Lower lobe of right lung (tissue), 2 donors: ENCODE data around the gene TTC8. TPM values are rescaled to one million over a fixed set of nuclear protein-coding genes. Genes with fewer than 3 reads are reported as not detected.
"Not testable (repeated sequence)": the region's sequence is repeated elsewhere in the genome, so short reads cannot be mapped to it uniquely, and the experiment has no call there.

Source experiments
- ATAC-seq, 2 donors: fragments of 200-7000 bp; cut with Tn5 transposase; one replicate each; pipeline ENCODE4 v1.9.1; 2020 to 2022; ENCODE audit warnings: mild to moderate bottlenecking in 2 of 2, moderate library complexity in 2 of 2
- DNase-seq: peaks from one replicate; pipeline ENCODE4 v3.0.0-alpha.2; 2020
- H3K27ac ChIP-seq: fragments of 200-600 bp; one replicate; pipeline ENCODE4 v1.8.0; 2022
- H3K27me3 ChIP-seq: fragments of 200-600 bp; one replicate; pipeline ENCODE4 v1.8.0; 2022; ENCODE audit warnings: low read depth
- H3K36me3 ChIP-seq: fragments of 200-600 bp; one replicate; pipeline ENCODE4 v1.8.0; 2022; ENCODE audit warnings: mild to moderate bottlenecking
- H3K4me1 ChIP-seq: fragments of 200-600 bp; one replicate; pipeline ENCODE4 v1.8.0; 2022
- H3K4me3 ChIP-seq: fragments of 200-600 bp; one replicate; pipeline ENCODE4 v1.8.0; 2022; ENCODE audit warnings: mild to moderate bottlenecking
- H3K9me3 ChIP-seq: fragments of 200-600 bp; one replicate; pipeline ENCODE4 v1.8.0; 2022
- intact Hi-C: fragments of 100-400 bp; cut with DNase I; formaldehyde crosslinking; loops from one replicate; pipeline ENCODE4 v1.11.0; 2022
- long read RNA-seq: library from polyadenylated mRNA; unstranded; transcript quantifications from one replicate; pipeline ENCODE4 v2.0.0, GENCODE V29; 2021
- total RNA-seq: library from RNA; stranded (reverse); fragmentation: NEBNext Ultra II Directional; extraction: Animal tissue kit (Norgen Biotek cat#: 25700); gene quantifications from one replicate; pipeline ENCODE4 v1.2.1, GENCODE V29; 2021
- TF ChIP-seq, protein P1 (sequence below): fragments of 200-600 bp; IDR thresholded peaks from one replicate; pipeline ENCODE4 v1.8.0; 2022; ENCODE audit warnings: antibody characterized with exemption, mild to moderate bottlenecking
- donor health status: DM: no; HTN: yes; CAD: no; lungs with severe emphysema.

Gene TTC8
- total RNA-seq: 12.1 TPM
- long read RNA-seq, full-length matches to known transcripts: 6 of 9 reads
- long read RNA-seq, partial matches to known transcripts: 1 of 9 reads
- long read RNA-seq, other reads (novel, unspliced or antisense): 2 of 9 reads

GRCh38 chr14:88824314-88825077 lies at the start of gene TTC8:
Gene TTC8, plus strand, starts transcription at chr14:88824651. Its CDS starts 57 bp downstream, at chr14:88824708.
- H3K4me1 ChIP-seq: peaks cover 5% of the 10 kb centered on the region
- DNase-seq: peak; percentile 93
- no peaks in the 10 kb centered on the region for H3K36me3 ChIP-seq
- ATAC-seq: peak; percentile 100
- peak within 1 kb of the TSS; percentile 87 for H3K27ac ChIP-seq
- TF ChIP-seq, protein P1, sequence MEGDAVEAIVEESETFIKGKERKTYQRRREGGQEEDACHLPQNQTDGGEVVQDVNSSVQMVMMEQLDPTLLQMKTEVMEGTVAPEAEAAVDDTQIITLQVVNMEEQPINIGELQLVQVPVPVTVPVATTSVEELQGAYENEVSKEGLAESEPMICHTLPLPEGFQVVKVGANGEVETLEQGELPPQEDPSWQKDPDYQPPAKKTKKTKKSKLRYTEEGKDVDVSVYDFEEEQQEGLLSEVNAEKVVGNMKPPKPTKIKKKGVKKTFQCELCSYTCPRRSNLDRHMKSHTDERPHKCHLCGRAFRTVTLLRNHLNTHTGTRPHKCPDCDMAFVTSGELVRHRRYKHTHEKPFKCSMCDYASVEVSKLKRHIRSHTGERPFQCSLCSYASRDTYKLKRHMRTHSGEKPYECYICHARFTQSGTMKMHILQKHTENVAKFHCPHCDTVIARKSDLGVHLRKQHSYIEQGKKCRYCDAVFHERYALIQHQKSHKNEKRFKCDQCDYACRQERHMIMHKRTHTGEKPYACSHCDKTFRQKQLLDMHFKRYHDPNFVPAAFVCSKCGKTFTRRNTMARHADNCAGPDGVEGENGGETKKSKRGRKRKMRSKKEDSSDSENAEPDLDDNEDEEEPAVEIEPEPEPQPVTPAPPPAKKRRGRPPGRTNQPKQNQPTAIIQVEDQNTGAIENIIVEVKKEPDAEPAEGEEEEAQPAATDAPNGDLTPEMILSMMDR: no peak
- H3K27me3 ChIP-seq: no peaks in the 10 kb centered on the region
- peak within 1 kb of the TSS; percentile 67 for H3K4me3 ChIP-seq
- intact Hi-C loops: no loop called here
- H3K9me3 ChIP-seq: no peaks in the 10 kb centered on the region

DNA sequence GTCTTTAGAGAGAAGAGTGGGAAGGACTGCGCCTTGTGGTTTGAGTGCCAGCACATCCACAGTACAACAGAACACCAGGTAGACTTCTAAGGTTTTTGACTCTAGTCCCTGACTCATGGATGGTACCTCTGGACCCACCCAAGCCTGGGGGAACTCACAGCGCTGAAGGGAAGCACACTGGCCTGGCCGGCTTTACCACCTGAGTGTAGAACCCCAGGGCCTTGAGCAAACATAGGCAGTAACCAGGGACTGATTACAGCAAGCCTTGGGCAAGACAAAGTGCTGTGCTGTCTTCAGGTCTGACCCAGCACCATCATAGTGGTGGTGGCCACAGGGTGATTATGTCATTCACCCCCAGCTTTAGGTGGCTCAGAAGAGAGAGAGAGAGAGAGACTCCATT lies 48.9 kb upstream of the TTC8 start:
- Histone ChIP-seq H3K9me3 (no peaks in the 10 kb centered on the region), H3K4me3 (no peak overlapping the region), H3K27me3 (no peaks in the 10 kb centered on the region), H3K4me1 (no peaks in the 10 kb centered on the region), H3K27ac (no peak overlapping the region), H3K36me3 (no peaks in the 10 kb centered on the region)
- DNase-seq (no peak), ATAC-seq (no peak)
- intact Hi-C loops: no loop called here
- TF ChIP-seq, protein P1: no peak

DNA sequence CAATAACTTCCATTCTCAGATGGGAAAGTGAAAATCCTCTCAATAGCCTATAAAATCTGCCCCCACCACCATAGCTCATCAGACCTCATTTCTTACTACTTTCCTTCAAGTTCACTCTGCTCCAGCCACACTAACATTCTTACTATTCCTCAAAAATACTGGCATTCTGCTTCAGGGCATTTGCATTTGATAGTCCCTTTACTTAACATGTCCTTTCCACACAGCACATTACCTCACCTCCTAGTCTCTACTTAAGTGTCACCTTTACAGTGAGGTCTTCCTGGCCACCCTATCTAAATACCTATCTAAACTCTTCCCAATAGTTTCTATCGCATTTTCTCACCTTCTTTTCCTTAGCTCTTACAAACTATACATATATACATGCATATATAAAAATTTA lies 38.5 kb upstream of the TTC8 start:
- H3K4me3 ChIP-seq: no peak overlapping the region
- ATAC-seq: no peak
- H3K27me3 ChIP-seq: no peaks in the 10 kb centered on the region
- no peaks in the 10 kb centered on the region for H3K36me3 ChIP-seq
- TF ChIP-seq, protein P1: no peak
- no peak overlapping the region for H3K27ac ChIP-seq
- no peaks in the 10 kb centered on the region for H3K4me1 ChIP-seq
- no peak for DNase-seq
- intact Hi-C loops: no loop called here
- no peaks in the 10 kb centered on the region for H3K9me3 ChIP-seq

GRCh38 chr14:88786715-88787114 lies 37.7 kb upstream of the TTC8 start:
- intact Hi-C loops: no loop called here
- Histone ChIP-seq H3K9me3 (no peaks in the 10 kb centered on the region), H3K27ac (no peak overlapping the region), H3K4me1 (peaks cover 3% of the 10 kb centered on the region), H3K36me3 (no peaks in the 10 kb centered on the region), H3K4me3 (no peak overlapping the region), H3K27me3 (no peaks in the 10 kb centered on the region)
- TF ChIP-seq, protein P1: no peak
- ATAC-seq (no peak), DNase-seq (no peak)

DNA sequence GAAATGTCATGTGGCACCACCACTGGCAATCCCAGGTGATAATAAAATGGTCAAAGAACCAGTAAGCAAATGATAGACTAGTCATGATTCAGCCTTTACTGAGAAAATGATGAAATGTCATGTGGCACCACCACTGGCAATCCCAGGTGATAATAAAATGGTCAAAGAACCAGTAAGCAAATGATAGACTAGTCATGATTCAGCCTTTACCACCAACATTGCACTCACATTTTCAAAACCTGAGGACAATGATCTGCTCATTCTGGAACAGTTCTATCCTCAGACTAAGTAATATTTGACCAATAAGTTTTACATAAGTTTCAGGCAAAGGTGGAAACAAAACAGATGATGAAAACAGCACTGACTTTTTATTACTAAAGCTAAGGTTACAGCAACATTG lies 34.9 kb upstream of the TTC8 start:
- H3K36me3 ChIP-seq, ATAC-seq, H3K27ac ChIP-seq, intact Hi-C loops, DNase-seq, H3K27me3 ChIP-seq, H3K9me3 ChIP-seq, H3K4me3 ChIP-seq: not testable (repeated sequence)
- peaks cover 13% of the 10 kb centered on the region for H3K4me1 ChIP-seq

GRCh38 chr14:88790501-88791251 lies 33.8 kb upstream of the TTC8 start:
- no peaks in the 10 kb centered on the region for H3K27me3 ChIP-seq
- peaks cover 13% of the 10 kb centered on the region for H3K4me1 ChIP-seq
- DNase-seq (no peak), ATAC-seq (no peak)
- H3K36me3 ChIP-seq: no peaks in the 10 kb centered on the region
- no peak overlapping the region for H3K27ac ChIP-seq
- intact Hi-C loops: no loop called here
- H3K4me3 ChIP-seq: no peak overlapping the region
- TF ChIP-seq, protein P1: no peak
- H3K9me3 ChIP-seq: no peaks in the 10 kb centered on the region
